GM18498 (cell line): Measurements from ENCODE around the gene UGT3A1.
"Not testable (repeated sequence)": the region's sequence is repeated elsewhere in the genome, so short reads cannot be mapped to it uniquely, and the experiment has no call there.

Experiments
- ATAC-seq: cut with Tn5 transposase; IDR thresholded peaks from one replicate; pipeline ENCODE4 v1.9.1; 2021; ENCODE audit warnings: mild to moderate bottlenecking, moderate library complexity; ENCODE audit not compliant: unreplicated experiment

UGT3A1 gene

DNA sequence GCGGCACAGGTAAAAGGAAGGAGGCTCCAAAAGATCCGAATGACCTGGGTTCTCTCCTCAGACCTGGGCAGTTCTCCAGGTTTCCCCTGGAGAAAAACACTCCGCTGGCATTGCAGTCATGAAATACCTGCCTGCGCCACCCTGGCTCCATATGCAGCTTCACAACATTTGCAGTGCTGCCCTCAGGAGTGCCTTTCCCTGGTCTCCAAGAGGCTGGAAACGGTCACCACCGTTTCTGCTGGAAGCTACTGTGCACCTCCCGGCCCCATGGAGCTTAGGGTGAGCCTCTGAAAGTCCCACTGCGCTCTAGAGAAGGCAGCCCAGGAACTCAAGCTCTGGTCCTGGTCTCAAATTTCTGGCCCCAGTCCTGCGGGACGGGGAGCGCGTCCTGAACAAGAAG, 670 bp downstream of the UGT3A1 start:
- ATAC-seq = no peak

- ATAC-seq = no peak
Measured at GRCh38 chr5:35988529-35988928, 2.7 kb downstream of the UGT3A1 start.

DNA sequence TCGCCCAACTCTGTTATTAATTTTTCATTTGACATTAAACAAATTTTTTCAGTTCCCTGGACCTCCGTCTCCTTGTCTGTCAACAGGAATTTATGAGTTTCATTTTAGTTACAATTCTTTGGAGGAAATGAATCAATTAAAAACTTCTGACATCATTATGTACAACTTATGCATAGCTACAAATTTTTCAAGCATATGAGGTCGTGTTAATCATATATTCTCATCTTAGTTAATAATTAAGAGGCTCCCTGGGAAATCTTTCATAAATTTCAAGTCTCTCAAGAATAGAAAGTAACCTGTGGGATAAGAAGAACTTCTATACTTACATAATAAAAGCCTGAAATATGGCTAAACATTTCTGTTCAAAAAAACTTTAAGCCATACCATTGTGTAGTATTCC, 3.4 kb downstream of the UGT3A1 start:
- no peak for ATAC-seq

- no peak for ATAC-seq
Measured at GRCh38 chr5:35979715-35980114, 11.5 kb downstream of the UGT3A1 start.

DNA sequence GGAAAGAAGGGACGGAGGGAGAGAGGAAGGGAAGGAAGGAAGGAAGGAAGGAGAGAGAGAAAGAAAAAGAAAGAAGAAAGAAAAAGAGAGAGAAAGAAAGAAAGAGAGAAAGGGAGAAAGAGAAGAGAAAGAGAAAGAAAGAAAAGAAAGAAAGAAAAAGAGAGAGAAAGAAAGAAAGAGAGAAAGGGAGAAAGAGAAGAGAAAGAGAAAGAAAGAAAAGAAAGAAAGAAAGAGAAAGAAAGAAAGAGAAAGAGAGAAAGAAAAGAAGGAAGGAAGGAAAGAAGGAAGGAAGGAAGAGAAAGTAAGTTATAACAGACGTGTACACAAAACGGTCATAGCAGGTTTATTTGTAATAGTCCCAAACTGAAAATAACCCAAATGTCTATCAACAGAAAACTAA, 14.3 kb downstream of the UGT3A1 start:
- not testable (repeated sequence) for ATAC-seq

GRCh38 chr5:35974570-35974969, 16.6 kb downstream of the UGT3A1 start:
- ATAC-seq = no peak

DNA sequence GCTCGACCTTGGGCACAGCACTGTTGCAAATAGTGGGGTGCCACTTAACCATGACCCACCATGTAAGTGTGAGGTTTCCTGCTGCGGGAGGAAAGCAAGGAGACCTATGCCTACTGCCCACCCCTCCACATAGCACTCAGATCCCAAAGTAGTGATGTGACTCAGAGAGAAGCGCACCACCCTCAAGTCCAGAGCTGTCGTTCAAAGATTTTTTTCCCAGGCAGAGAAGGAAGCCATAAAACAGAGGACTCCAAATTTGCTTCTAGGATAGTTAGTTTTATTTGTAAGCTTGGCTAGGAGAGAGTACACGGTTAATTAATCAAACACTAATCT, 19.3 kb downstream of the UGT3A1 start:
- no peak for ATAC-seq

DNA sequence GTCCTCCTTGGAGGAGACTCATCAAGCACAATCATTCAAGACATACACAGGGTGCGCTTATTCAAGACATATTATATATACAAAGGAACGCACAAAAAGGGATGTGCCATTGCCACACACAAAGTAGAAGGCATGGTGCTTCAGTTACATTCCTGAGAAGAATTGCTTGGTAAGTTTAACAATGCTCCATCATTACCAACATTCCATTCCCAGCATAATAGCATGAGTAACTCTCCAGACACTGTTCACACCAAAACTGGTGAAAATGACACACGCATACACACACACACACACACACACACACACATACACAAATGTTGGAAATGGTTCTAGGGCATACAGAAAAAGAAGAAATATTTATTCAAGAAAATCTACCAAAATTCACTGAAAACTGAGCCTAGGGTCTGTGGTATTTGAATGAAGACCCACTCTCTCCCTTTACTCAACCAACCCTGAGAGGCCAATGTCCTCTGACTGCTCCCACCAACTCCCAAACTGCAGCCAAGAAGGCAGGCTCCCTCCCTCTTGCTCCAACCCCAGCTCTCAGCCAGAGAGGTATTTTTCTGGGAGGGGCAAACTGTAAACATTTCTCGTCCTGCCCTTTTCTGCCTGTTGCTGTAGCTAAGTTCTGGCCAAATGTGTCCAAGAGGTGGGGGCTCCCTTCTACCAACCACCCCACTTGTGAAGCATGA, 19.9 kb downstream of the UGT3A1 start:
- no peak for ATAC-seq

GRCh38 chr5:35963381-35963843, 27.8 kb downstream of the UGT3A1 start:
- ATAC-seq = no peak

GRCh38 chr5:35960328-35960727, 30.9 kb downstream of the UGT3A1 start:
- no peak for ATAC-seq

DNA sequence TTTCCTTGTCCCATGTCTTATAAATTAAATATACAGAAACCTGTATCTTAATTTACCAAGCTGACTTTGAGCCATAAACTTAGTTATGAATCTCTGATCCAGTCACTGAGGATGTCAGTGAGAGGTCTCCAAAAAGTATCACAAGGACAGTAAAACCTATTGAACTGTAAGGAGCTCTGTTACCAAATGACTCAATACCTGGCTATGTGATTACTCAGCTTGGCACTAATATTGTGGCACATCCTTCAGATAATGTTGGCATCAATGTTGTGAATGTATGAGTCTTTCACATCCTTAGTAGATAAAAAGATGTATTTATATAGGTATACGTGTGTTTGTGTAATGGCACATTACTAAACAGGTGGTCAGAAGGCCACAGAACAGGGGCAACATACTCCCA, 34.8 kb downstream of the UGT3A1 start:
- ATAC-seq = no peak

- no peak for ATAC-seq
Measured at GRCh38 chr5:35954175-35954574, 37.0 kb downstream of the UGT3A1 start.

GRCh38 chr5:35947085-35947484, 44.1 kb downstream of the UGT3A1 start:
- no peak for ATAC-seq

- no peak for ATAC-seq
Measured at GRCh38 chr5:35939639-35940038, 51.6 kb downstream of the UGT3A1 start.

DNA sequence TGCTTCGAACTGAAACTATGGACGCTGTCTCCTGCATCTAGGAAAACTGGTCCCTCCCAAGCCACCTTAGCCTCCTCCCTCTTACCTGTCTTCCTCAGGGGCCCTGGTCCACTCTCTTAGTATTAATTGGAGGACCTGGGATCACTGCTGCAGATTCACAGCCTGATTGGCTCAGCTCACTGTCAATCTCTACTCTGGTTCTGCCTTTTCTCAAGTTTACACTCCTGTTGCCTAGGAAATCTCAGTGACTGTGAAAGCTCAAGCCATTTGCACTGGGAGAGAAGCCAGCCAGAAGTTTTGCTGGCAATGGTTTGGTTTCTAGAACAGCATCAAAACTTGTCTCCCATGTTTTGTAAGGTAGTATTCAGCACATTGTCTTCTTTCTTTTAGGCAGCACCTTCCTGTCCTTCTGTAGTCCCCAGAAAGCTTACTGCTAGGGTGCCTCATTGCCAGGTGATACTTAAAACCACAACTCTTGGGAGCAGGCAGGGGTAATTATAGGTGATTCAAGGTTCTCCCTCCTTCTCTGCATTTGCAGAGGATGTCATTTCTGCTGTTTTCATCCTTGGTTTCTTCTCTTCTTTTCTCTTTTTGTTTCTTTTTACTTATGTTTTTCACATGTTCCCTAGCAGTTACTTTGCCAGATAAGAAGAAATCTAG, 52.5 kb downstream of the UGT3A1 start, which contains the start of gene CAPSL:
CAPSL (minus strand) TSS at position 55 of the 660 bp plus-strand sequence. CDS start 17,502 bp downstream, outside the sequence.
- ATAC-seq = no peak

DNA sequence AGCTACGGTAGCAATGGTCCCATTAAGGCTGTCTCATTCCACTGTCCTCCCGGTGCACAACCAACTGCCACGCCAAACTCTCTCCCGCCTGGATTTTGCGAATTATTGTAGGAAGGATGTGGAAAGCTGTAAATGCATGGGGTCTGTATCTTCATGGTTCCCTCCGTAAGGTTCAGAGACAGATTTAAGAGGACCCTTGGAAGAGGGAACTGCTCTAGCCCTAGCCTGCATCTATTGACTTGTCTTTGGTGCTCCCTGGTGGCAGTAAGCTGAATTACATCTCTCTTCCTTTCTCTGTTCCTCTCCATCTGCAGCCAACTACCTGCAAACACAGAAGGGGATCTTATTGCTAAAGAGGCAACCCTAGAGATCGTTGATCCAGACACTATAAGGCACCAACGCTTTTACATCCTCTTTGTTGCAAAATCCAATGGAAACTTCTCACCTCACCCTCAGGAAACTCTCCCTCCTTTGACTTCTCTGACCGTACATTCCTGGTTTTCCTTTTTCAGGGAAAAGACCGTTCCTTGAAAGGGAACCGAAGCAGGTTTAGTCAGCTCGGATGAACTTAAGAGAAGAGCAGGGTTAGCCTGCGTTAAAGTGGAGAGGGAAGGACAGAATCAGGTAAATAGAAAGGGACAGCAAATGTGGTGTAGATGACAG, 64.7 kb downstream of the UGT3A1 start:
- ATAC-seq = peak; percentile 76

- ATAC-seq = peak; percentile 73
Measured at GRCh38 chr5:35924950-35925722, 66.1 kb downstream of the UGT3A1 start.

DNA sequence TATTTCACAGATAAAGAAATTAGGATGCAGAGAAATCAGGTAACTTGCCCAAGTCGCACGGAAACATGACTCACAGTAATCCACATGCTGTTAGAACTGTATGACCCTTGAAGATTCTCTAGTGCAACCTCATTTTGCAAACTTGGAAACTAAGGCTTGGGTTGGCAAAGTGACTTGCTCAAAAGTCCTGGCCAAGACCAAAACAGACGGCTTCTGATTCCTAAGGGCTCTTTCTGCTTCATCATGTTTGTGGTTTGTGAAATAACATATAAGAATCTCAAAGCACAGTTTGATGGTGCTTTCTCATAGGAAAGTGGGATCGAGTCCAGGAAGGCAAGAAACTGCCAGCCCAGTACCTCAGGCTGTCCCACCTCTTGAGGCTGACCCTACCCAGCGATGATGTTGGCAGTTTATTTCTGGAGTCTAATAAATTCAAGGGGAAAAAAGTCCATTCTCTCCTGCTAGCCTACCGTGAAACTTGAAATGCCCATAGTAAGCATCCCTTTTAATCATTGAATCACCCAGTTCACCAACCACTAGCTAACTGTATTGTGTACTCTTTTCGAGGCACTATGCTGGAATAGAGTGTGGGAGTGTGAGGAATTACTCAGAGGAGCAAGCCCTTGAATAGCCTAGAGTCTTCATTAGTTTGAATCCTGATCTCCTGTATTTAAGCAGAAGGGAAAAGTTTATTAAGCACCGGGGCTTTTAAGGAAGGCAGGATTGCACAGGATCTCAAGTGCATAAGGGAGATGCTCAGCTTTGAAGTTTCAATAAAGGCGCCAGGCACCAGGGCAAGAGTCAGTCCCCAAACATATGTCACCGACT, 66.9 kb downstream of the UGT3A1 start:
- no peak for ATAC-seq

DNA sequence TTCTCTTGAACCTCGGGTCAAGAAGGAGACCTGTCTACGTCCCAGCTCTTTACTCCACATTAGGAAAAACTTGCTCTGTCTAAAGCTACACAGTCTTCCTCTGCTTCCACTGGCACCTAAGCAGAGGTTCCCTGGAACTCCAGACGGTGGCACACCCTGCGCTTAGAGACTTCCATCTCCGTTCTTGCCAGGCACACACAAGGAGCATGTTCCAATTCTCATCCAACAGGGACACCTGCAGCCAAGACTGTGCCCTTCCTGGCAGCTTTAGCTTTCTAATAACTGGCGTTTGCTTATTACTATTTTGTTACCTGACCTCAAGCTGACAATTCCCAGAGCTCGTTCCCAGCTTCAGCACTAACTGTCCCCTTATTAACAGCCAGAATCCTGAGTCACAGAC, 68.7 kb downstream of the UGT3A1 start:
- no peak for ATAC-seq

GRCh38 chr5:35921930-35922329, 69.3 kb downstream of the UGT3A1 start:
- no peak for ATAC-seq
